Vagina (tissue), 2 donors: ENCODE measurements around the gene PPP2R3B. TPM values are rescaled to one million over a fixed set of nuclear protein-coding genes. Genes with fewer than 3 reads are reported as not detected.

ENCODE experiments used
- DNase-seq, 2 donors: peaks; one replicate each; pipeline ENCODE4 v3.0.0-alpha.2; 2017; ENCODE audit errors: extremely low spot score in 2 of 2
- H3K27ac ChIP-seq: fragments of 200-600 bp; sonication (generic); one replicate; pipeline ENCODE4 v1.5.1; 2019
- H3K27me3 ChIP-seq: fragments of 200-600 bp; sonication (generic); one replicate; pipeline ENCODE4 v1.5.1; 2019
- H3K36me3 ChIP-seq, 2 donors: fragments of 200-600 bp; sonication (generic); one replicate each; pipeline ENCODE4 v1.5.1; 2017 to 2019
- H3K4me1 ChIP-seq: fragments of 200-600 bp; sonication (generic); one replicate; pipeline ENCODE4 v1.5.1; 2019
- H3K4me3 ChIP-seq, 2 donors: fragments of 200-600 bp; sonication (generic); 1 replicate in 1 of 2; 2 replicates in 1 of 2; pipeline ENCODE4 v1.5.1; 2016 to 2019
- H3K9me3 ChIP-seq: fragments of 200-600 bp; sonication (generic); one replicate; pipeline ENCODE4 v1.5.1; 2019
- CTCF ChIP-seq, 3 experiments: fragments of 450-650 bp in 2 of 3; fragments of 200-600 bp in 1 of 3; sonication (generic) in 1 of 3; IDR thresholded peaks; one replicate each; pipeline ENCODE4 v1.5.1; 2017 to 2019; ENCODE audit warnings: antibody characterized with exemption in 3 of 3, mild to moderate bottlenecking in 2 of 3, moderate library complexity in 2 of 3
- POLR2A ChIP-seq, 2 donors: fragments of 450-650 bp; IDR thresholded peaks; one replicate each; pipeline ENCODE4 v1.6.1; 2017; ENCODE audit warnings: antibody characterized with exemption in 2 of 2, mild to moderate bottlenecking in 2 of 2, moderate library complexity in 2 of 2
- POLR2AphosphoS5 ChIP-seq, 2 donors: sonication (generic); formaldehyde crosslinking; IDR thresholded peaks; one replicate each; pipeline ENCODE4 v1.9.0; 2017; ENCODE audit warnings: antibody characterized with exemption in 2 of 2, mild to moderate bottlenecking in 2 of 2, low read depth in 1 of 2; ENCODE audit not compliant: insufficient read depth in 1 of 2
- intact Hi-C: fragments of 100-400 bp; cut with DNase I; formaldehyde crosslinking; loops from one replicate; pipeline ENCODE4 v1.15.1; 2023
- total RNA-seq: library from RNA; depleted of rRNA; stranded (reverse); fragments of >200 nt; gene quantifications from one replicate; pipeline ENCODE4 v1.2.3, GENCODE V29; 2016

PPP2R3B gene
- total RNA-seq, 1 donor from 2014 or later: 28.5 TPM

DNA sequence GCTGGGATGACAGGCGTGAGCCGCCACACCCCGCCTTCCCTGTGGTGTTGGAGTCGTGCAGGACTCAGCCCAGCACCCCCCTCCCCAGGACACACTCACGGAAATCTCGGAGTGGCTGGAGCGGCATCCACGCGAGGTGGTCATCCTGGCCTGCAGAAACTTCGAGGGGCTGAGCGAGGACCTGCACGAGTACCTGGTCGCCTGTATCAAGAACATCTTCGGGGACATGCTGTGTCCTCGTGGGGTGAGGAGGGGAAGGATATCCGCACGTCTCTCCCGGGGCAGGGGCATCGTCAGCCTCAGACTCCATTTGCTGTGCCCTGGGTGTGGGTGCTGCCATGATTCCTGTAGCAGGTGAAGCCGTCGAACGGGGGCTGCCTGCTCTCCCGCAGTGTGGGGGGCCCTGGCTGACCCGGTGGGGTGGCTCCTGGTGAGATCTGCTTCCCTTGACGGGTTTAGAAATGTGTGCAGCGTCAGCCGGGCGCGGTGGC lies 95.3 kb downstream of the PPP2R3B start:
- H3K4me3 ChIP-seq: no peak overlapping the region
- intact Hi-C loops: no loop called here
- no peaks in the 10 kb centered on the region for H3K27me3 ChIP-seq
- H3K9me3 ChIP-seq: no peaks in the 10 kb centered on the region
- H3K36me3 ChIP-seq: peaks cover 0 to 50% of the 10 kb centered on the region in 2 donors
- TF ChIP-seq POLR2AphosphoS5 (IDR thresholded peaks at IDR 0.05; ENCODE audit: insufficient read depth in 1 of 2, low read depth in 1 of 2) (no peak), CTCF (IDR thresholded peaks at IDR 0.05) (no peak), POLR2A (IDR thresholded peaks at IDR 0.05) (no peak)
- no peak for DNase-seq
- no peak overlapping the region for H3K27ac ChIP-seq
- H3K4me1 ChIP-seq: no peaks in the 10 kb centered on the region

DNA sequence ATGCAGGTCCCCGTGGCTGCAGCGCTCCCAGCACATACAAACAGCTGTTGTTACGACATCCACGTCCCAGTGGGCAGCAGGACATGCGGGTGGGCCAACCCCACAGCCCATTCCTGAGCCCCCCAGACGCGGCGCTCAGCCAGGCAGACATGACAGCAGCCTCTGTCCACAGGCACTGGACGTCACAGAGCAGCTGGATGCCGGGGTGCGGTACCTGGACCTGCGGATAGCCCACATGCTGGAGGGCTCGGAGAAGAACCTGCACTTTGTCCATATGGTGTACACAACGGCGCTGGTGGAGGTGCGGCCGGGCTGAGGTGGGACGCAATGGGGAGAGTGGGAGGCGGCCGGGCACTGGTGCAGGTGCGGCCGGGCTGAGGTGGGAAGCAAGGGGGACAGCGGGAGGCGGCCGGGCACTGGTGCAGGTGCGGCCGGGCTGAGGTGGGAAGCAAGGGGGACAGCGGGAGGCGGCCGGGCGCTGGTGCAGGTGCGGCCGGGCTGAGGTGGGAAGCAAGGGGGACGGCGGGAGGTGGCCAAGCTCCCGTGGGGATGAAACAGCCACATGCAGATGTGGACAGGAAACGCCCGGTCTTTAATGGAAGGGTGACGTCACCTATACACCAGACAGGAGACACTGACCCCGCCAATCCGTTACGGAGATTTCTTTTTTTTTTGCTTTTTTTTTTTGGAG lies 96.1 kb downstream of the PPP2R3B start:
- Histone ChIP-seq H3K4me1 (no peaks in the 10 kb centered on the region), H3K36me3 (peaks cover 0 to 50% of the 10 kb centered on the region in 2 donors), H3K4me3 (no peak overlapping the region), H3K27ac (no peak overlapping the region), H3K27me3 (no peaks in the 10 kb centered on the region), H3K9me3 (no peaks in the 10 kb centered on the region)
- intact Hi-C loops: no loop called here
- DNase-seq: no peak
- no peak for TF ChIP-seq POLR2AphosphoS5 (IDR thresholded peaks at IDR 0.05; ENCODE audit: insufficient read depth in 1 of 2, low read depth in 1 of 2)
- no peak for TF ChIP-seq POLR2A (IDR thresholded peaks at IDR 0.05)
- TF ChIP-seq CTCF (IDR thresholded peaks at IDR 0.05): no peak

- no peak overlapping the region for H3K4me3 ChIP-seq
- H3K27me3 ChIP-seq: no peaks in the 10 kb centered on the region
- no peak for TF ChIP-seq CTCF (IDR thresholded peaks at IDR 0.05)
- TF ChIP-seq POLR2A (IDR thresholded peaks at IDR 0.05): no peak
- no peak for TF ChIP-seq POLR2AphosphoS5 (IDR thresholded peaks at IDR 0.05; ENCODE audit: insufficient read depth in 1 of 2, low read depth in 1 of 2)
- H3K27ac ChIP-seq: no peak overlapping the region
- H3K9me3 ChIP-seq: no peaks in the 10 kb centered on the region
- H3K4me1 ChIP-seq: no peaks in the 10 kb centered on the region
- no peak for DNase-seq
- peaks cover 0 to 42% of the 10 kb centered on the region in 2 donors for H3K36me3 ChIP-seq
- intact Hi-C loops: no loop called here
These were observed 98.1 kb downstream of the PPP2R3B start for GRCh38 chrX:288561-288991.

DNA sequence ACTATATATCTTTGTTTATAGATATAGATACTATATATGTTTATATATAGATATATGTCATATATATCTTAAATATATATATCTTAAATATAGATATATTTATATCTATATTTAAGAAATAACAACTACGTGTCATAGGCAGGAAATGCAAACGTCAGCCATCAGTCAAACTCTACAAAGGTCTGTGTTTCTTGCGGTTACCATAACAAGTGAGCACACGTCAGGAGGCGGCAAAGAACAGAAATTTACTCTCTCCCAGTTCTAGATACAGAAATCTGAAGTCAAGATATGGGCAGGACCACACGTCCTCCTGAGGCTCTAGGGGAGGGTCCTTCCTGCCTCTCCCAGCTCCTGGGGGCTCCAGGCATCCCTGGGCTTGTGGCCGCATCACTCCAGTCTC lies 99.0 kb downstream of the PPP2R3B start:
- intact Hi-C loops: no loop called here
- no peaks in the 10 kb centered on the region for H3K9me3 ChIP-seq
- no peak overlapping the region for H3K4me3 ChIP-seq
- no peak for TF ChIP-seq POLR2AphosphoS5 (IDR thresholded peaks at IDR 0.05; ENCODE audit: insufficient read depth in 1 of 2, low read depth in 1 of 2)
- TF ChIP-seq CTCF (IDR thresholded peaks at IDR 0.05): no peak
- no peak for TF ChIP-seq POLR2A (IDR thresholded peaks at IDR 0.05)
- no peaks in the 10 kb centered on the region for H3K27me3 ChIP-seq
- peaks cover 0 to 35% of the 10 kb centered on the region in 2 donors for H3K36me3 ChIP-seq
- no peak for DNase-seq
- H3K27ac ChIP-seq: no peak overlapping the region
- no peaks in the 10 kb centered on the region for H3K4me1 ChIP-seq

GRCh38 chrX:285076-285677 lies 101.5 kb downstream of the PPP2R3B start:
- H3K27me3 ChIP-seq: no peaks in the 10 kb centered on the region
- H3K4me3 ChIP-seq: no peak overlapping the region
- peaks cover 4% of the 10 kb centered on the region for H3K4me1 ChIP-seq
- no peak overlapping the region for H3K27ac ChIP-seq
- peaks cover 0 to 12% of the 10 kb centered on the region in 2 donors for H3K36me3 ChIP-seq
- DNase-seq: no peak
- no peak for TF ChIP-seq CTCF (IDR thresholded peaks at IDR 0.05)
- no peak for TF ChIP-seq POLR2AphosphoS5 (IDR thresholded peaks at IDR 0.05; ENCODE audit: insufficient read depth in 1 of 2, low read depth in 1 of 2)
- no peak for TF ChIP-seq POLR2A (IDR thresholded peaks at IDR 0.05)
- H3K9me3 ChIP-seq: no peaks in the 10 kb centered on the region
- intact Hi-C loops: no loop called here
